Mononuclear cell (primary cell): ENCODE results near the gene CAPN3. TPM values are rescaled to one million over a fixed set of nuclear protein-coding genes. Genes with fewer than 3 reads are reported as not detected.
"Not testable (repeated sequence)": the region's sequence is repeated elsewhere in the genome, so short reads cannot be mapped to it uniquely, and the experiment has no call there.

Experiments
- H3K27me3 ChIP-seq: 2 replicates; pipeline ENCODE4 v1.6.0; 2011; ENCODE audit warnings: low read length, control low read depth; ENCODE audit not compliant: insufficient read depth
- H3K4me1 ChIP-seq: 2 replicates; pipeline ENCODE4 v1.5.1; 2011; ENCODE audit warnings: mild to moderate bottlenecking, low read length, control low read depth; ENCODE audit not compliant: insufficient read depth
- H3K4me3 ChIP-seq: 2 replicates; pipeline ENCODE4 v1.5.1; 2011; ENCODE audit warnings: mild to moderate bottlenecking, low read length, moderate library complexity
- H3K9me3 ChIP-seq: 2 replicates; pipeline ENCODE4 v1.5.1; 2011; ENCODE audit warnings: low read depth, mild to moderate bottlenecking, control low read depth, low read length
- total RNA-seq: library from RNA; depleted of rRNA; stranded (reverse); fragments of >200 nt; gene quantifications from one replicate; pipeline ENCODE4 v1.2.3, GENCODE V29; 2012

Gene CAPN3
- 4.1 TPM for total RNA-seq

- H3K4me3 ChIP-seq = no peak within 1 kb of the TSS
- H3K9me3 ChIP-seq = no peaks in the 10 kb centered on the region
- H3K27me3 ChIP-seq = no peaks in the 10 kb centered on the region
- peaks cover 22% of the 10 kb centered on the region for H3K4me1 ChIP-seq
Observed at GRCh38 chr15:42359249-42359648, at the start of gene CAPN3. Gene CAPN3 (plus strand): TSS chr15:42359501. CDS start chr15:42359806, 305 bp downstream.

- Histone ChIP-seq H3K27me3 (no peaks in the 10 kb centered on the region), H3K4me1 (no peaks in the 10 kb centered on the region), H3K4me3 (no peak overlapping the region), H3K9me3 (no peaks in the 10 kb centered on the region)
Observed at GRCh38 chr15:42313463-42313862, 45.8 kb upstream of the CAPN3 start.

- H3K4me3 ChIP-seq = no peak overlapping the region
- no peaks in the 10 kb centered on the region for H3K27me3 ChIP-seq
- H3K4me1 ChIP-seq = no peaks in the 10 kb centered on the region
- H3K9me3 ChIP-seq = no peaks in the 10 kb centered on the region
Observed at GRCh38 chr15:42314818-42315217, 44.5 kb upstream of the CAPN3 start.

GRCh38 chr15:42315521-42315920 lies 43.8 kb upstream of the CAPN3 start:
- H3K4me1 ChIP-seq = no peaks in the 10 kb centered on the region
- no peaks in the 10 kb centered on the region for H3K9me3 ChIP-seq
- H3K4me3 ChIP-seq = no peak overlapping the region
- H3K27me3 ChIP-seq = no peaks in the 10 kb centered on the region

- not testable (repeated sequence) for H3K9me3 ChIP-seq, H3K4me1 ChIP-seq, H3K4me3 ChIP-seq, H3K27me3 ChIP-seq
Observed at GRCh38 chr15:42316282-42316805, 43.0 kb upstream of the CAPN3 start.

GRCh38 chr15:42319206-42319605 lies 40.1 kb upstream of the CAPN3 start:
- Histone ChIP-seq H3K9me3 (no peaks in the 10 kb centered on the region), H3K4me3 (no peak overlapping the region), H3K4me1 (no peaks in the 10 kb centered on the region), H3K27me3 (no peaks in the 10 kb centered on the region)

GRCh38 chr15:42324308-42324707 lies 35.0 kb upstream of the CAPN3 start:
- H3K4me1 ChIP-seq = no peaks in the 10 kb centered on the region
- no peaks in the 10 kb centered on the region for H3K27me3 ChIP-seq
- no peak overlapping the region for H3K4me3 ChIP-seq
- no peaks in the 10 kb centered on the region for H3K9me3 ChIP-seq

GRCh38 chr15:42329161-42329560 lies 30.1 kb upstream of the CAPN3 start:
- no peak overlapping the region for H3K4me3 ChIP-seq
- H3K27me3 ChIP-seq = no peaks in the 10 kb centered on the region
- H3K4me1 ChIP-seq = no peaks in the 10 kb centered on the region
- H3K9me3 ChIP-seq = no peaks in the 10 kb centered on the region

- no peak overlapping the region for H3K4me3 ChIP-seq
- H3K9me3 ChIP-seq = peaks cover 5% of the 10 kb centered on the region
- no peaks in the 10 kb centered on the region for H3K27me3 ChIP-seq
- no peaks in the 10 kb centered on the region for H3K4me1 ChIP-seq
Observed at GRCh38 chr15:42329992-42330391, 29.3 kb upstream of the CAPN3 start.

GRCh38 chr15:42331235-42331634 lies 28.1 kb upstream of the CAPN3 start:
- Histone ChIP-seq H3K4me1 (no peaks in the 10 kb centered on the region), H3K27me3 (no peaks in the 10 kb centered on the region)

GRCh38 chr15:42332331-42332730 lies 27.0 kb upstream of the CAPN3 start:
- Histone ChIP-seq H3K4me1 (no peaks in the 10 kb centered on the region), H3K9me3 (peaks cover 10% of the 10 kb centered on the region), H3K4me3 (no peak overlapping the region), H3K27me3 (no peaks in the 10 kb centered on the region)

More at GRCh38 chr15:42331235-42331634, 28.1 kb upstream of the CAPN3 start:
- H3K4me3 ChIP-seq = no peak overlapping the region
- peaks cover 10% of the 10 kb centered on the region for H3K9me3 ChIP-seq

GRCh38 chr15:42335074-42335473 lies 24.2 kb upstream of the CAPN3 start:
- H3K9me3 ChIP-seq = peaks cover 10% of the 10 kb centered on the region
- H3K4me1 ChIP-seq = no peaks in the 10 kb centered on the region
- no peak overlapping the region for H3K4me3 ChIP-seq
- H3K27me3 ChIP-seq = no peaks in the 10 kb centered on the region

- H3K4me3 ChIP-seq, H3K4me1 ChIP-seq, H3K27me3 ChIP-seq: not testable (repeated sequence)
- peaks cover 10% of the 10 kb centered on the region for H3K9me3 ChIP-seq
Observed at GRCh38 chr15:42336650-42337049, 22.7 kb upstream of the CAPN3 start.

- H3K9me3 ChIP-seq = peaks cover 10% of the 10 kb centered on the region
- H3K4me3 ChIP-seq, H3K27me3 ChIP-seq, H3K4me1 ChIP-seq: not testable (repeated sequence)
Observed at GRCh38 chr15:42337104-42337503, 22.2 kb upstream of the CAPN3 start.

- H3K4me3 ChIP-seq = no peak overlapping the region
- H3K27me3 ChIP-seq = no peaks in the 10 kb centered on the region
- H3K4me1 ChIP-seq = no peaks in the 10 kb centered on the region
- peaks cover 10% of the 10 kb centered on the region for H3K9me3 ChIP-seq
Observed at GRCh38 chr15:42338500-42338899, 20.8 kb upstream of the CAPN3 start.

- Histone ChIP-seq H3K9me3 (no peaks in the 10 kb centered on the region), H3K4me1 (no peaks in the 10 kb centered on the region), H3K4me3 (no peak overlapping the region), H3K27me3 (no peaks in the 10 kb centered on the region)
Observed at GRCh38 chr15:42343596-42344232, 15.6 kb upstream of the CAPN3 start.
